GM10266 (cell line): ENCODE results near the gene PCNX1.

Experiments used
- DNase-seq: peaks from one replicate; pipeline ENCODE4 v3.0.0; 2012; ENCODE audit errors: extremely low spot score
- CTCF ChIP-seq: IDR thresholded peaks from 2 replicates; pipeline ENCODE4 v1.5.1; 2012; ENCODE audit warnings: mild to moderate bottlenecking, low read depth; ENCODE audit not compliant: control insufficient read depth, insufficient read depth; ENCODE audit errors: missing control alignments

The PCNX1 gene

GRCh38 chr14:70956511-70956910, 49.3 kb downstream of the PCNX1 start:
- DNase-seq, result no peak

DNA sequence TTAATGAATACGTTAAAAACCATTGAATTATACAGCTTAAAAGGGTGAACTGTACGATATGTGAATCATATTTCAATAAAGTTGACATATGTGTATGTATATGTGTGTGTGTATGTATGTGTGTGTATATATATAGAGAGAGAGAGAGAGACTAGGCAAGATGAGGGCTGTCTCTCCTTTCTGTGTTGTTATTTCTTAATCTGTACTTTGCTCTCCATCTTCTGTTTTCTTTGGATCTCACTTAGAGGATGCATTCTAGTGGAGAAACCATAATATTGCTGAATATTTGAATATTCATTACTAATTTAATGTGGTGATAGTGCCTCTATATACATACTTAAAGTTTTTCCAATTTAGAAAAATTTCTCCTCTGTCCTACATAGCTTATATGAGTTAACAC, 50.5 kb downstream of the PCNX1 start:
- no peak for DNase-seq
- TF ChIP-seq CTCF, result no peak

More at GRCh38 chr14:70956511-70956910, 49.3 kb downstream of the PCNX1 start:
- TF ChIP-seq CTCF, result no peak

GRCh38 chr14:70962935-70963334, 55.7 kb downstream of the PCNX1 start:
- no peak for TF ChIP-seq CTCF
- no peak for DNase-seq

GRCh38 chr14:70964492-70964891, 57.2 kb downstream of the PCNX1 start:
- no peak for DNase-seq
- no peak for TF ChIP-seq CTCF

DNA sequence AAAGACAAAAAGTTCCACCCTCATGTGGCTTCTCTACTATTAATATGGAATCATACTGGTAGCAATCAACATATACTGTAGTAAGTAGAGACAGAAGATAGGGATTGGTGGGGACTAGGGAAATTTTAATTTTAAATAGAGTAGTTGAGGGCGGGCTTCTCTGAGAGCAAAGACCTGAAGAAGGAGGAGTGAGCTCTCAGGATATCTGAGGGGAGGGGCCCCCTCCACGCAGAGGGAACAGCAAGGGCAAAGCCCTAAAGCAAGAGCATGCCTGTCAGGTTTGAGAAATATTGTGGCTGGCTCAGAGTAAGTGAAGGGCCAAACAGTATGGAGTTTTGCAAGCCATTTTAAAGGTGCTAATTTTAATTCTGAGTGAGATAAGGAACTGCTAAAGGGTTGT, 64.3 kb downstream of the PCNX1 start:
- TF ChIP-seq CTCF, result no peak

GRCh38 chr14:70972107-70972976, 65.1 kb downstream of the PCNX1 start:
- TF ChIP-seq CTCF, result peak; percentile 85
- peak; percentile 46 for DNase-seq

More for the DNA sequence above, 64.3 kb downstream of the PCNX1 start:
- no peak for DNase-seq

GRCh38 chr14:70976591-70976990, 69.3 kb downstream of the PCNX1 start:
- no peak for DNase-seq
- no peak for TF ChIP-seq CTCF
